Mammary epithelial cell (primary cell): ENCODE data around the gene NTRK1.

Experiments used
- EZH2 ChIP-seq: IDR thresholded peaks from 2 replicates; pipeline ENCODE4 v1.6.1; 2012; ENCODE audit warnings: low read length, inconsistent platforms, borderline replicate concordance
- TF ChIP-seq, protein P1 (sequence below), 2 donors: IDR thresholded peaks in 1 of 2; conservative IDR thresholded peaks in 1 of 2; 2 replicates each; pipeline ENCODE4 v1.5.1; 2011 to 2012; ENCODE audit warnings: inconsistent platforms in 2 of 2, low read length in 2 of 2, mild to moderate bottlenecking in 2 of 2, control low read depth in 1 of 2, low read depth in 1 of 2; ENCODE audit not compliant: insufficient read depth in 1 of 2; ENCODE audit errors: extremely low read depth in 1 of 2

DNA sequence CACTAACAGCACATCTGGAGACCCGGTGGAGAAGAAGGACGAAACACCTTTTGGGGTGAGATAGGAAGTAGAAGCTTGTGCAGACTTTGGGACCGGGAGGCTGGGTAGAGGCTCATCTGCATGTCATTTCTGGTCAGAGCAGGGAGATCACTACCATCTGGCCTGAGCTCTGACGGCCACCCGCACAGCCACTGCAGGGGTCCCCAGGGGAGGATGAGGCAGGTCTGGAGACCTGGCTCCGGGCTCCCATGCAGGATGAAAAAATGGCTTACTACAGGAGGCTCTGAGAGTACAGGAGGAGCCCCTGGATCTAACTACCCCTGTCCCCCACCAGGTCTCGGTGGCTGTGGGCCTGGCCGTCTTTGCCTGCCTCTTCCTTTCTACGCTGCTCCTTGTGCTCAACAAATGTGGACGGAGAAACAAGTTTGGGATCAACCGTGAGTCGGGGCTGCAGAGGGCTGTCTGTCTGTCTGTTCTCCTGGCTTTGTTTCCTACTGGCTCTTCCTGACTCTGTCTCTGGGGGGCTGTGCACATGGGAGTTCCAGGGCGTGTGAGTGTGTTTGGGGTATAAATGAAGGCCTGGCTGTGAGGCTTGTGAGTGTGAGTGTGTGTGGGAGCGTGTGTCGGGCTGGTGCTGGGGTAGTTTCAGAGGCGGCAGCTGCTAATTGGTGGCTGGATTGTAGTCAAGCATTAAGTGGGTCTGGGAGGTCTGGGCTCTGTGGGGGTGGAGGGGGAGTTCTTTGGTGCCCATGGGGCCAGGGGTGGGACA, 14.1 kb downstream of the NTRK1 start:
- TF ChIP-seq, protein P1, sequence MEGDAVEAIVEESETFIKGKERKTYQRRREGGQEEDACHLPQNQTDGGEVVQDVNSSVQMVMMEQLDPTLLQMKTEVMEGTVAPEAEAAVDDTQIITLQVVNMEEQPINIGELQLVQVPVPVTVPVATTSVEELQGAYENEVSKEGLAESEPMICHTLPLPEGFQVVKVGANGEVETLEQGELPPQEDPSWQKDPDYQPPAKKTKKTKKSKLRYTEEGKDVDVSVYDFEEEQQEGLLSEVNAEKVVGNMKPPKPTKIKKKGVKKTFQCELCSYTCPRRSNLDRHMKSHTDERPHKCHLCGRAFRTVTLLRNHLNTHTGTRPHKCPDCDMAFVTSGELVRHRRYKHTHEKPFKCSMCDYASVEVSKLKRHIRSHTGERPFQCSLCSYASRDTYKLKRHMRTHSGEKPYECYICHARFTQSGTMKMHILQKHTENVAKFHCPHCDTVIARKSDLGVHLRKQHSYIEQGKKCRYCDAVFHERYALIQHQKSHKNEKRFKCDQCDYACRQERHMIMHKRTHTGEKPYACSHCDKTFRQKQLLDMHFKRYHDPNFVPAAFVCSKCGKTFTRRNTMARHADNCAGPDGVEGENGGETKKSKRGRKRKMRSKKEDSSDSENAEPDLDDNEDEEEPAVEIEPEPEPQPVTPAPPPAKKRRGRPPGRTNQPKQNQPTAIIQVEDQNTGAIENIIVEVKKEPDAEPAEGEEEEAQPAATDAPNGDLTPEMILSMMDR (conservative IDR thresholded peaks at IDR 0.05 in 1 of 2, IDR thresholded peaks at IDR 0.05 in 1 of 2; ENCODE audit: extremely low read depth in 1 of 2, insufficient read depth in 1 of 2, low read depth in 1 of 2, low read length in 2 of 2), result no peak
- no peak for TF ChIP-seq EZH2
